Uterus (tissue), 2 donors: Measurements from ENCODE around the gene CLK3.

Experiments used
- CTCF ChIP-seq, 4 experiments: fragments of 200-600 bp in 2 of 4; fragments of 450-650 bp in 2 of 4; sonication (generic) in 2 of 4; IDR thresholded peaks; one replicate each; pipeline ENCODE4 v1.5.1; 2016 to 2019; ENCODE audit warnings: antibody characterized with exemption in 4 of 4, mild to moderate bottlenecking in 2 of 4, moderate library complexity in 1 of 4
- POLR2A ChIP-seq, 2 donors: fragments of 450-650 bp; IDR thresholded peaks; one replicate each; pipeline ENCODE4 v1.6.1; 2016; ENCODE audit warnings: antibody characterized with exemption in 2 of 2, mild to moderate bottlenecking in 1 of 2, moderate library complexity in 1 of 2

GRCh38 chr15:74584204-74584603 is 31.4 kb upstream of the CLK3 start:
- no peak for TF ChIP-seq CTCF (IDR thresholded peaks at IDR 0.05)
- no peak for TF ChIP-seq POLR2A (IDR thresholded peaks at IDR 0.05)
